WTC11 (cell line): ENCODE results near the gene EIF4G3.

ENCODE experiments used
- AFF4 ChIP-seq: sonication (generic); formaldehyde crosslinking; IDR thresholded peaks from 2 replicates; pipeline ENCODE4 v1.8.1; 2023; ENCODE audit warnings: mild to moderate bottlenecking, missing genetic modification reagents, borderline replicate concordance
- ATF2 ChIP-seq: sonication (generic); formaldehyde crosslinking; IDR thresholded peaks from 2 replicates; pipeline ENCODE4 v1.8.1; 2022; ENCODE audit warnings: low read depth, missing genetic modification reagents, borderline replicate concordance
- ATF3 ChIP-seq: sonication (generic); formaldehyde crosslinking; conservative IDR thresholded peaks from 2 replicates; pipeline ENCODE4 v1.8.1; 2022; ENCODE audit warnings: mild to moderate bottlenecking, missing genetic modification reagents
- CREB1 ChIP-seq: sonication (generic); formaldehyde crosslinking; IDR thresholded peaks from 2 replicates; pipeline ENCODE4 v1.8.0; 2023; ENCODE audit warnings: mild to moderate bottlenecking, missing genetic modification reagents
- CTCF ChIP-seq: fragments of 200-600 bp; IDR thresholded peaks from 2 replicates; pipeline ENCODE4 v1.8.0; 2022; ENCODE audit warnings: antibody characterized with exemption
- ELF4 ChIP-seq: sonication (generic); formaldehyde crosslinking; IDR thresholded peaks from 2 replicates; pipeline ENCODE4 v1.8.1; 2022; ENCODE audit warnings: low read depth, mild to moderate bottlenecking, moderate library complexity, missing genetic modification reagents
- FOXP4 ChIP-seq: sonication (generic); formaldehyde crosslinking; IDR thresholded peaks from 2 replicates; pipeline ENCODE4 v1.8.0; 2022; ENCODE audit warnings: mild to moderate bottlenecking, missing genetic modification reagents
- HMGXB4 ChIP-seq: sonication (generic); formaldehyde crosslinking; IDR thresholded peaks from 2 replicates; pipeline ENCODE4 v1.8.1; 2023; ENCODE audit warnings: mild to moderate bottlenecking, moderate library complexity, missing genetic modification reagents
- NR3C1 ChIP-seq: sonication (generic); formaldehyde crosslinking; conservative IDR thresholded peaks from 2 replicates; pipeline ENCODE4 v1.8.1; 2023; ENCODE audit warnings: low read depth, mild to moderate bottlenecking, missing genetic modification reagents
- RELA ChIP-seq: sonication (generic); formaldehyde crosslinking; IDR thresholded peaks from 2 replicates; pipeline ENCODE4 v1.8.1; 2022; ENCODE audit warnings: missing genetic modification reagents, mild to moderate bottlenecking, borderline replicate concordance
- TEAD1 ChIP-seq: sonication (generic); formaldehyde crosslinking; IDR thresholded peaks from 2 replicates; pipeline ENCODE4 v1.8.0; 2022; ENCODE audit warnings: mild to moderate bottlenecking, missing genetic modification reagents
- ZBTB21 ChIP-seq: sonication (generic); formaldehyde crosslinking; IDR thresholded peaks from 2 replicates; pipeline ENCODE4 v1.8.1; 2023; ENCODE audit warnings: mild to moderate bottlenecking, missing genetic modification reagents, borderline replicate concordance
- ZNF138 ChIP-seq: sonication (generic); formaldehyde crosslinking; conservative IDR thresholded peaks from 2 replicates; pipeline ENCODE4 v1.8.1; 2022; ENCODE audit warnings: mild to moderate bottlenecking, moderate library complexity, missing genetic modification reagents
- ZNF232 ChIP-seq: sonication (generic); formaldehyde crosslinking; IDR thresholded peaks from 2 replicates; pipeline ENCODE4 v1.8.0; 2022; ENCODE audit warnings: mild to moderate bottlenecking, missing genetic modification reagents

- TF ChIP-seq ZNF138 (CRISPR knock-in tag) (no peak), FOXP4 (CRISPR knock-in tag) (no peak), CTCF (no peak), ATF3 (CRISPR knock-in tag) (no peak), ELF4 (CRISPR knock-in tag) (no peak), CREB1 (CRISPR knock-in tag) (no peak), ZNF232 (no peak), HMGXB4 (CRISPR knock-in tag) (no peak), NR3C1 (CRISPR knock-in tag) (no peak), ZBTB21 (no peak), ATF2 (CRISPR knock-in tag) (no peak), TEAD1 (no peak), AFF4 (CRISPR knock-in tag) (no peak), RELA (CRISPR knock-in tag) (no peak)
These were observed 141.7 kb downstream of the EIF4G3 start for GRCh38 chr1:21034725-21035628.
